Tibial artery (tissue), 4 donors: Measurements from ENCODE around the gene PSRC1.

Experiments used
- DNase-seq, 2 donors: peaks; one replicate each; pipeline ENCODE4 v3.0.0-alpha.2; 2019
- H3K27ac ChIP-seq, 2 donors: fragments of 200-600 bp; sonication (generic) in 1 of 2; 1 replicate in 1 of 2; 2 replicates in 1 of 2; pipeline ENCODE4 v1.5.1; 2018 to 2019; ENCODE audit warnings: mild to moderate bottlenecking in 1 of 2
- H3K27me3 ChIP-seq, 2 donors: fragments of 200-600 bp; sonication (generic) in 1 of 2; one replicate each; pipeline versions ENCODE4 v1.5.1 to v1.6.0; 2016 to 2019
- H3K36me3 ChIP-seq, 3 donors: fragments of 200-600 bp; sonication (generic) in 2 of 3; one replicate each; pipeline ENCODE4 v1.5.1; 2016 to 2019; ENCODE audit warnings: mild to moderate bottlenecking in 2 of 3
- H3K4me1 ChIP-seq, 4 donors: fragments of 200-600 bp; sonication (generic) in 2 of 4; 1 replicate in 3 of 4; 2 replicates in 1 of 4; pipeline ENCODE4 v1.5.1; 2016 to 2019
- H3K4me3 ChIP-seq, 2 donors: fragments of 200-600 bp; sonication (generic) in 1 of 2; 1 replicate in 1 of 2; 2 replicates in 1 of 2; pipeline ENCODE4 v1.5.1; 2018 to 2019; ENCODE audit warnings: mild to moderate bottlenecking in 2 of 2
- H3K9me3 ChIP-seq, 3 donors: fragments of 200-600 bp; sonication (generic) in 1 of 3; one replicate each; pipeline ENCODE4 v1.5.1; 2016 to 2019
- CTCF ChIP-seq, 2 experiments: fragments of 200-600 bp in 1 of 2; fragments of 450-650 bp in 1 of 2; IDR thresholded peaks; one replicate each; pipeline ENCODE4 v1.5.1; 2017 to 2019; ENCODE audit warnings: antibody characterized with exemption in 2 of 2, mild to moderate bottlenecking in 1 of 2, moderate library complexity in 1 of 2
- intact Hi-C: fragments of 100-400 bp; cut with DNase I; formaldehyde crosslinking; loops from one replicate; pipeline ENCODE4 v1.15.0; 2023; ENCODE audit warnings: low total_unique reads

Gene PSRC1

GRCh38 chr1:109265741-109266330, 17.1 kb downstream of the PSRC1 start:
- H3K4me3 ChIP-seq = no peak overlapping the region
- peaks cover 0 to 15% (median 3%) of the 10 kb centered on the region in 4 donors for H3K4me1 ChIP-seq
- intact Hi-C loops = loop anchor here (5.0 to 10.0 kb wide), 2 partner anchors 141 to 219 kb away; partner anchors contain the start of gene ATXN7L2
- no peak overlapping the region for H3K27ac ChIP-seq
- H3K36me3 ChIP-seq = peaks cover 0 to 64% (median 4%) of the 10 kb centered on the region in 3 donors
- no peak for DNase-seq
- no peak for TF ChIP-seq CTCF (IDR thresholded peaks at IDR 0.05)
- no peaks in the 10 kb centered on the region for H3K27me3 ChIP-seq
- no peaks in the 10 kb centered on the region for H3K9me3 ChIP-seq

GRCh38 chr1:109265016-109265415, 17.9 kb downstream of the PSRC1 start:
- H3K36me3 ChIP-seq = peaks cover 0 to 58% (median 4%) of the 10 kb centered on the region in 3 donors
- no peak for TF ChIP-seq CTCF (IDR thresholded peaks at IDR 0.05)
- H3K27ac ChIP-seq = no peak overlapping the region
- H3K9me3 ChIP-seq = no peaks in the 10 kb centered on the region
- H3K4me1 ChIP-seq = peaks cover 0 to 15% (median 3%) of the 10 kb centered on the region in 4 donors
- no peaks in the 10 kb centered on the region for H3K27me3 ChIP-seq
- no peak overlapping the region for H3K4me3 ChIP-seq
- DNase-seq = no peak
- intact Hi-C loops = loop anchor here (5.0 to 10.0 kb wide), 2 partner anchors 142 to 220 kb away; partner anchors contain the start of gene ATXN7L2

GRCh38 chr1:109264379-109264755, 18.6 kb downstream of the PSRC1 start:
- Histone ChIP-seq H3K36me3 (peaks cover 0 to 53% (median under 1%) of the 10 kb centered on the region in 3 donors), H3K27ac (no peak overlapping the region), H3K4me1 (peaks cover 0 to 15% (median 3%) of the 10 kb centered on the region in 4 donors), H3K9me3 (no peaks in the 10 kb centered on the region), H3K4me3 (no peak overlapping the region), H3K27me3 (no peaks in the 10 kb centered on the region)
- intact Hi-C loops = loop anchor here (10.0 kb wide), 1 partner anchor 220 kb away; the partner anchor contains the start of gene ATXN7L2
- no peak for TF ChIP-seq CTCF (IDR thresholded peaks at IDR 0.05)
- DNase-seq = no peak

GRCh38 chr1:109263597-109264378, 19.2 kb downstream of the PSRC1 start:
- Histone ChIP-seq H3K4me3 (no peak overlapping the region), H3K27ac (no peak overlapping the region), H3K36me3 (peaks cover 0 to 53% (median 4%) of the 10 kb centered on the region in 3 donors), H3K27me3 (no peaks in the 10 kb centered on the region), H3K9me3 (no peaks in the 10 kb centered on the region), H3K4me1 (peaks cover 0 to 15% (median 3%) of the 10 kb centered on the region in 4 donors)
- DNase-seq = peak; percentile 79 to 86
- intact Hi-C loops = loop anchor here (10.0 kb wide), 1 partner anchor 221 kb away; the partner anchor contains the start of gene ATXN7L2
- TF ChIP-seq CTCF (IDR thresholded peaks at IDR 0.05) = peak; percentile 94 to 99

- Histone ChIP-seq H3K27ac (no peak overlapping the region), H3K9me3 (no peaks in the 10 kb centered on the region), H3K36me3 (peaks cover 0 to 53% (median 9%) of the 10 kb centered on the region in 3 donors), H3K4me3 (no peak overlapping the region), H3K27me3 (no peaks in the 10 kb centered on the region), H3K4me1 (peaks cover 0 to 15% (median 3%) of the 10 kb centered on the region in 4 donors)
- intact Hi-C loops = loop anchor here (10.0 kb wide), 1 partner anchor 222 kb away; the partner anchor contains the start of gene ATXN7L2
- DNase-seq = no peak
- TF ChIP-seq CTCF (IDR thresholded peaks at IDR 0.05) = no peak
Observed at GRCh38 chr1:109263234-109263596, 19.7 kb downstream of the PSRC1 start.
